AG09309 (cell line): Measurements from ENCODE around the gene TNFAIP1.
A peak's percentile ranks its signal among the peaks of the same experiment; 100 is the strongest.

ENCODE experiments used
- DNase-seq: peaks from one replicate; pipeline ENCODE4 v3.0.0-alpha.2; 2010; ENCODE audit warnings: low read depth
- H3K4me3 ChIP-seq: 2 replicates; pipeline ENCODE4 v1.5.1; 2011; ENCODE audit warnings: mild to moderate bottlenecking, low read depth, low read length, moderate library complexity; ENCODE audit not compliant: control insufficient read depth
- TF ChIP-seq, protein P1 (sequence below): IDR thresholded peaks from 2 replicates; pipeline ENCODE4 v1.5.1; 2011; ENCODE audit warnings: mild to moderate bottlenecking, low read depth, low read length, inconsistent platforms; ENCODE audit not compliant: insufficient read depth, control insufficient read depth; ENCODE audit errors: missing control alignments

TNFAIP1 gene

DNA sequence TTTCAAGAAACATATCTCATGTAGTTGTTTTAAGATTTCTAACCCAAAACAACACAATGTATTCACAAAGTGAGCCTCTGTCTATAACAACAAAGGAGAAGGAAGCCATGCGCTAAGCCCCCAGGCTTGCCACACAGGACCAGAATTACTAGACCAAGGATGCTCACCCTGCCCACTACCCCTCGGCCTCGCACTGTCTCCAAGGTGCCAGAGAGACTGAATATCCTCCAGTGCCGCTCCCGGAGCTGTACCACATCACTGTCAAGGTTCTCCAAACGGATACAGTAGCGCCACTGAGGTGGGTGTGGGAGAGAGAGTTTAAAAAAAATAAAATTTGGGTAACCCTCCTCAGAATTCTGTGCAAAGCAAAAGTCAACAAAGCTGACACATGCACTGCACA is 14.7 kb downstream of the TNFAIP1 start:
- no peak overlapping the region for H3K4me3 ChIP-seq
- DNase-seq = no peak
- TF ChIP-seq, protein P1, sequence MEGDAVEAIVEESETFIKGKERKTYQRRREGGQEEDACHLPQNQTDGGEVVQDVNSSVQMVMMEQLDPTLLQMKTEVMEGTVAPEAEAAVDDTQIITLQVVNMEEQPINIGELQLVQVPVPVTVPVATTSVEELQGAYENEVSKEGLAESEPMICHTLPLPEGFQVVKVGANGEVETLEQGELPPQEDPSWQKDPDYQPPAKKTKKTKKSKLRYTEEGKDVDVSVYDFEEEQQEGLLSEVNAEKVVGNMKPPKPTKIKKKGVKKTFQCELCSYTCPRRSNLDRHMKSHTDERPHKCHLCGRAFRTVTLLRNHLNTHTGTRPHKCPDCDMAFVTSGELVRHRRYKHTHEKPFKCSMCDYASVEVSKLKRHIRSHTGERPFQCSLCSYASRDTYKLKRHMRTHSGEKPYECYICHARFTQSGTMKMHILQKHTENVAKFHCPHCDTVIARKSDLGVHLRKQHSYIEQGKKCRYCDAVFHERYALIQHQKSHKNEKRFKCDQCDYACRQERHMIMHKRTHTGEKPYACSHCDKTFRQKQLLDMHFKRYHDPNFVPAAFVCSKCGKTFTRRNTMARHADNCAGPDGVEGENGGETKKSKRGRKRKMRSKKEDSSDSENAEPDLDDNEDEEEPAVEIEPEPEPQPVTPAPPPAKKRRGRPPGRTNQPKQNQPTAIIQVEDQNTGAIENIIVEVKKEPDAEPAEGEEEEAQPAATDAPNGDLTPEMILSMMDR = no peak

DNA sequence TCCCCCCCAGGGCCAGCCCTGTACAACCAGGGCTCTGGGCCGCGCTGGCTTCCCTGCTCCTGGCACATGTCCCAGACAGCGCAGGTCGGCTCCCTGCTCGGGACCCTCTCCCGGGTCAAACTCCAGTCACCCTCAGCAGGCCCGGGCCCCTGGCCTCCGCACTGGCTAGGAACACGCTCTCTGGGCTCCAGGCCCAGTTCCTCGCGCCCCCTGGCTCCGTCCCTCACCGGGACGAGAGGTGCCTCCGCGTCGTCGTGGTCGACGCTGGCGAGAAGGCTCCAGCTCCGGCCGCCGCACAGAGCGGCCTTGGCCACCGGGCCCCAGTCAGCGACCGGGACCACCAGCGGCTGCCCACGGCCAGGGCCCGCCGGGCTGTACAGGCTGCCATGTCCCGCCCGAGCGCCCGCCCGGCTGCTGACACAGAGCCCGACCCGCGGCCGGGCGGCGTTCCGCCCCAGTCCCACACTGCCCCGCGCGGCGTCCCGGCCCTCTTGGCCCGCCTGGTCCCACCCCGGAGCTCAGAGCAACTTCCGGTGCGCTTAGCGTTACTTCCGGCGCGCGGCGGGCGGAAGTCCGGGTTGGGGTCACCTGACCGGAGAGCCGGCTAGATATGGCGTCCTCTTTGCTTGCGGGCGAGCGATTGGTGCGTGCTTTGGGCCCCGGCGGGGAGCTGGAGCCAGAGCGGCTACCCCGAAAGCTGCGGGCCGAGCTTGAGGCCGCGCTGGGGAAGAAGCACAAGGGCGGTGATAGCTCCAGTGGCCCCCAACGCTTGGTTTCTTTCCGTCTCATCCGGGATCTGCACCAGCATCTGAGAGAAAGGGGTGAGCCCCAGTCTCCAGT is 21.7 kb downstream of the TNFAIP1 start, which contains the start of gene POLDIP2:
Gene POLDIP2, minus strand, starts transcription at position 467 of the 840 bp plus-strand sequence. Its CDS starts 79 bp downstream, at position 388.
- H3K4me3 ChIP-seq = peak within 1 kb of the TSS; percentile 92
- DNase-seq = peak; percentile 65
- TF ChIP-seq, protein P1 = no peak

DNA sequence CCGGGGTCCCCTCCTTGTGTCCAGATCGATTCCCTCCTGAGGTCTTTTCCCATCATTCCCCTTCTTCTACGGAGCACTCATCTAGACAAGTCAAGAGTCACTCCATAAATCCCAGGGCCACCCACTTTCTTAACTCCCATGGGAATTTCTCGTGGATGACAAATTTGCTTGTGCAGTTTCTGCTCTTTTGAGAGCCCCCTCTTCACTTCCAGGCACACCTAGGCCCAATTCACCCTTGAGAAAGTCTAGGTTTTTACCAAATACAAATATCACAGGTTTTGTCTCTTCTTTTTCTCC is 22.3 kb downstream of the TNFAIP1 start:
- no peak for DNase-seq
- H3K4me3 ChIP-seq = peak overlapping the region; percentile 79
- TF ChIP-seq, protein P1 = no peak

DNA sequence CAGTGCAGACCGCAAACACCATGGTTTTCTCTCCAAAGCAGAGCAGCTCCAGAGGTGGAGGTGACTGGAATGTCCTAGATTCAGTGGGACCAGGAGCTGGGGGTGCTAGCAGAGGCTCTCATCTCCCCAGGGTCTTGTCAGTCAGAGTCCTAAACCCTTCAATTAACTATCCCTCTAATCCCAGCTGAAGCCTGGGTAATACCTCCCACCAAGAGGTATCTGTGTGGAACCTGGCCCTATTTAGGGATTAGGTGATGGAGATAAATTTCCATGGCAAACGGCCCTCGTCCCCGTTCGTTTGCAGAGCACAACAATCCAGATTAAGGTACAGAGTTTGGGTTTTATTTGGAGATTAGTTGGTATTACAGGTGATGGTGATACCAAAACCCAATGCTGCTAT is 27.6 kb downstream of the TNFAIP1 start:
- no peak overlapping the region for H3K4me3 ChIP-seq
- DNase-seq = no peak
- TF ChIP-seq, protein P1 = no peak

DNA sequence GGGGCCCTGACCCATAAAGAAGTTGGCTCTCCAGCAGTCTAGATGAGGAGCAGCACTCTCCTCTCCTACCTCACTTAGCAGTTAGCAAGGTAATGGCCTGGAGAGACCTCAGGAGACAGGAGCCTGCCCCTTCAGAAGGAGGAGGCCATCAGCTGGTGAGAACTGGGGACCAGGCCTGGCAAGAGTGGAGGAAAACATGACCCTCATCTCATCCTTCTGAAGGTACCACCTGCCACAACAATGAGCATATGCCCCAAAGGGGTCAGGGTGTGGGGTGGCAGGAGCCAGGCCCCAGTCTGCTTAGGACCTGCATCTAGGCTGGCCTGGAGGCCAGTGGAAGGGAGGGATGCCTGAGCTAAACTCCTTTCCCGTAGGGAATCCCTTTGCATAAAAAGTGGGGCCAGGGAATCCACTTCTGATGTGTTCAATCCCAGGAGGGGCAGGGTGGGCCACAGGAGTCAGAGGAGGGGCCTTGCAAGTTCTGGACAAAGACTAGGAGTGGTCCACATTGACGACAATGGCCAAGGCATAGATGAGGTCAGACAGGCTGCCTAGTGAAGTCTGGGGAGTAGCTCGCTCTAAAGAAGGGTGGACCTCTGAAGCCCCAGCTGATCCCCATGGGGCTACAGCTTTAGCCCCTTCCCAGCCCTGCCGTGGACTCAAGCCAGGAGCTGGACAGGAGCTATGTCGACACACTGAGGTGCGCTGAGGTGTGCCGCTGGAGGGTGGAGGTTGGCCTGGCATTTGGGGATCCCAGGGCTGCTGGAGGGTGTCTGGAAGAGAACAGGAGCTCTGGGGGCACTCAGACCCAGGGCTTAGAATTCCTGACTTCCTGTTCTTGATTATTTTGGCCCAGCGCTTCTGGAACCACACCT is 28.5 kb downstream of the TNFAIP1 start:
- no peak for DNase-seq
- TF ChIP-seq, protein P1 = no peak
- H3K4me3 ChIP-seq = no peak overlapping the region

DNA sequence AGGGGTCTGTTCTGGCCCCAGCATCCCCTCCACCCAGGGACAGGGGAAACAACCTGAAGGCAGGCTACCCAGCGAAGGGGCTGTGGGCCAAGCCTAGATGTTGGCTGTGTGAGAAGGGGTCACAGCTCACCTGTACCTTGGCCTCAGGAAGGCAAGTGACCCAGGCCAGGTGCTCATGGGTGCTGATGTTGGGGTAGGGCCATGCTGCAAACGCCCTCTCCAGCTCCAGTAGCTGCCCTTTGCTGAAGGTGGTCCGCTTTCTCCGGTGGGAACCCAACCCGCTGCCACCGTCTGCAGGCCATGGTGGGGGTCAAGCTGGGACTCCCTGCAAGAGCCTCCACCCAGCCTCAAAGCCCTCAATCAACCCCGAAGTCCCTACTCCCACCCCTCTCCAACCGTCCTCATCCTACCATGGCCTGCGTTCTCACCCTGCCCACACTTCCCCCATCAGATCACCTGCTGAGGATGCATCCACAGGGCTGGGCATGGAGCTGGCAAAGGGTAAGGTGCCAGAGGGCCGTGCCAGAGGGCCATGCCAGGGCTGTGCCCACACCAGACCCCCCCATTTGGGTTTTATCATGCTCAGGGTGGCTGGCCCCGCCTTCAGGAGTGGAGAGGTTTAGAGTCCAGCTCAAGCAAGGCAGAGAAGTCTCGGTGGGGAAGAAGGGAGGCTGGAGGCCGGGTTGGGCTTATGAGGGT is 29.3 kb downstream of the TNFAIP1 start, which contains the start of gene SEBOX:
Gene SEBOX, minus strand, starts transcription at position 535 of the 699 bp plus-strand sequence. Its CDS starts 48 bp downstream, at position 487.
- H3K4me3 ChIP-seq = no peak within 1 kb of the TSS
- TF ChIP-seq, protein P1 = no peak
- DNase-seq = no peak
